Measurements from ENCODE around the gene SDCBP2. TPM values are rescaled to one million over a fixed set of nuclear protein-coding genes. Genes with fewer than 3 reads are reported as not detected.

SDCBP2 gene
- total RNA-seq, 1 donor from 2014 or later: 6.4 TPM

GRCh38 chr20:1298888-1299511 lies 29.9 kb downstream of the SDCBP2 start:
- no peak for DNase-seq (ENCODE audit: low spot score)
- ATAC-seq: no peak

GRCh38 chr20:1298166-1298565 lies 30.8 kb downstream of the SDCBP2 start:
- DNase-seq (ENCODE audit: low spot score): no peak
- no peak for ATAC-seq

GRCh38 chr20:1297486-1297885 lies 31.5 kb downstream of the SDCBP2 start:
- ATAC-seq: no peak
- DNase-seq (ENCODE audit: low spot score): no peak

GRCh38 chr20:1296922-1297321 lies 32.0 kb downstream of the SDCBP2 start:
- ATAC-seq: no peak
- DNase-seq (ENCODE audit: low spot score): no peak

GRCh38 chr20:1296117-1296610 lies 32.8 kb downstream of the SDCBP2 start:
- no peak for DNase-seq (ENCODE audit: low spot score)
- ATAC-seq: no peak

- ATAC-seq (no peak), DNase-seq (ENCODE audit: low spot score) (no peak)
Observed at GRCh38 chr20:1295276-1295930, 33.5 kb downstream of the SDCBP2 start.

- ATAC-seq (no peak), DNase-seq (ENCODE audit: low spot score) (no peak)
Observed at GRCh38 chr20:1294497-1294896, 34.4 kb downstream of the SDCBP2 start.

GRCh38 chr20:1293641-1294379 lies 35.1 kb downstream of the SDCBP2 start:
- DNase-seq (ENCODE audit: low spot score) (no peak), ATAC-seq (no peak)

GRCh38 chr20:1292620-1293019 lies 36.3 kb downstream of the SDCBP2 start:
- no peak for ATAC-seq
- no peak for DNase-seq (ENCODE audit: low spot score)

GRCh38 chr20:1291191-1291741 lies 37.7 kb downstream of the SDCBP2 start:
- DNase-seq (ENCODE audit: low spot score) (no peak), ATAC-seq (no peak)

- ATAC-seq (no peak), DNase-seq (ENCODE audit: low spot score) (no peak)
Observed at GRCh38 chr20:1287787-1288569, 41.0 kb downstream of the SDCBP2 start.

- no peak for DNase-seq (ENCODE audit: low spot score)
- no peak for ATAC-seq
Observed at GRCh38 chr20:1287306-1287705, 41.6 kb downstream of the SDCBP2 start.

GRCh38 chr20:1286267-1287024 lies 42.5 kb downstream of the SDCBP2 start:
- ATAC-seq (no peak), DNase-seq (ENCODE audit: low spot score) (no peak)

GRCh38 chr20:1283522-1284510 lies 45.1 kb downstream of the SDCBP2 start:
- DNase-seq (ENCODE audit: low spot score) (no peak), ATAC-seq (no peak)

- ATAC-seq (no peak), DNase-seq (ENCODE audit: low spot score) (no peak)
Observed at GRCh38 chr20:1282966-1283365, 46.0 kb downstream of the SDCBP2 start.

- DNase-seq (ENCODE audit: low spot score) (no peak), ATAC-seq (peak; percentile 71)
Observed at GRCh38 chr20:1281279-1282057, 47.5 kb downstream of the SDCBP2 start.

GRCh38 chr20:1280195-1281102 lies 48.5 kb downstream of the SDCBP2 start:
- no peak for DNase-seq (ENCODE audit: low spot score)
- ATAC-seq: no peak
